Ovary (tissue), 3 donors: ENCODE measurements around the gene GABRB1.

Experiments
- POLR2A ChIP-seq: fragments of 450-650 bp; IDR thresholded peaks from one replicate; pipeline ENCODE4 v1.6.1; 2017; ENCODE audit warnings: antibody characterized with exemption, mild to moderate bottlenecking, moderate library complexity
- TF ChIP-seq, protein P1 (sequence below), 3 donors: fragments of 450-650 bp in 2 of 3; fragments of 200-600 bp in 1 of 3; IDR thresholded peaks; one replicate each; pipeline versions ENCODE4 v1.5.1 to v1.8.0; 2016 to 2022; ENCODE audit warnings: antibody characterized with exemption in 3 of 3, mild to moderate bottlenecking in 1 of 3
- donor health status: DM: no; HTN: no; CAD: no.

GRCh38 chr4:47340914-47341313 is 309.5 kb downstream of the GABRB1 start:
- TF ChIP-seq, protein P1, sequence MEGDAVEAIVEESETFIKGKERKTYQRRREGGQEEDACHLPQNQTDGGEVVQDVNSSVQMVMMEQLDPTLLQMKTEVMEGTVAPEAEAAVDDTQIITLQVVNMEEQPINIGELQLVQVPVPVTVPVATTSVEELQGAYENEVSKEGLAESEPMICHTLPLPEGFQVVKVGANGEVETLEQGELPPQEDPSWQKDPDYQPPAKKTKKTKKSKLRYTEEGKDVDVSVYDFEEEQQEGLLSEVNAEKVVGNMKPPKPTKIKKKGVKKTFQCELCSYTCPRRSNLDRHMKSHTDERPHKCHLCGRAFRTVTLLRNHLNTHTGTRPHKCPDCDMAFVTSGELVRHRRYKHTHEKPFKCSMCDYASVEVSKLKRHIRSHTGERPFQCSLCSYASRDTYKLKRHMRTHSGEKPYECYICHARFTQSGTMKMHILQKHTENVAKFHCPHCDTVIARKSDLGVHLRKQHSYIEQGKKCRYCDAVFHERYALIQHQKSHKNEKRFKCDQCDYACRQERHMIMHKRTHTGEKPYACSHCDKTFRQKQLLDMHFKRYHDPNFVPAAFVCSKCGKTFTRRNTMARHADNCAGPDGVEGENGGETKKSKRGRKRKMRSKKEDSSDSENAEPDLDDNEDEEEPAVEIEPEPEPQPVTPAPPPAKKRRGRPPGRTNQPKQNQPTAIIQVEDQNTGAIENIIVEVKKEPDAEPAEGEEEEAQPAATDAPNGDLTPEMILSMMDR (IDR thresholded peaks at IDR 0.05), result no peak
- TF ChIP-seq POLR2A, result no peak
